Transverse colon (tissue), 4 donors: Measurements from ENCODE around the gene RNU6-7.

ENCODE experiments used
- EP300 ChIP-seq: sonication (generic); formaldehyde crosslinking; IDR thresholded peaks from one replicate; pipeline ENCODE4 v1.6.1; 2017; ENCODE audit warnings: antibody characterized with exemption, low read depth
- POLR2A ChIP-seq: fragments of 450-650 bp; IDR thresholded peaks from one replicate; pipeline ENCODE4 v1.6.1; 2016; ENCODE audit warnings: antibody characterized with exemption, mild to moderate bottlenecking, moderate library complexity
- POLR2AphosphoS5 ChIP-seq, 3 donors: sonication (generic); formaldehyde crosslinking; IDR thresholded peaks; one replicate each; pipeline ENCODE4 v1.6.1; 2016; ENCODE audit warnings: antibody characterized with exemption in 3 of 3
- TF ChIP-seq, protein P1 (sequence below), 5 experiments: fragments of 200-600 bp in 3 of 5; fragments of 450-650 bp in 2 of 5; sonication (generic) in 3 of 5; IDR thresholded peaks; 1 replicate in 2 of 5; 2 replicates in 3 of 5; pipeline ENCODE4 v1.5.1; 2016 to 2017; ENCODE audit warnings: antibody characterized with exemption in 5 of 5, inconsistent platforms in 3 of 5, mild to moderate bottlenecking in 2 of 5, moderate library complexity in 1 of 5

DNA sequence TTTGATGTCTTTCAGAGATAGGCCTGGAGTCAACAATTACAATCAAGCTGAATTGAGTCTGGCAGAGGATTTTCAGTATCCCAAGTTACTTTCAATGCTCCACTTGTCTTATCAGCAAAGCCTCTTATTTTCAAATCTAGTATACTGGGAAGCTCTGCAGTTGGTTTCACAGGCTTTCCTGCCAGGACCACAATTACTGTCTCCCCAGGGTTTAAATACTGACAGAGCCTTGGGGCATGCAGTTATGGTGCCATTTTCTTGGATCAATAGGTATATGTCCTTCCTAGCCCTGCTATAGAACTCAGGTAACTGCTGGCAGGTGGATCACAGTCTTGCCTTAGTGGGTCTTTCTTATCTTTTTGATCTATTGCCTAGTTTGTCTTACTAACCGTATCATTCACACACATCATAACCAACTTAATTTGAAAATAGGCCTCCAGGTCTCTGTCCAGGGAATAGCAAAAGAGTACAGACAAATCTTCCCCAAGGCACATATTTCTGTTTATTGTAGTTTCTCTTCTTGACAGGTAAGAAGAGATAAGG is 23.6 kb downstream of the RNU6-7 start:
- no peak for TF ChIP-seq POLR2A
- TF ChIP-seq, protein P1, sequence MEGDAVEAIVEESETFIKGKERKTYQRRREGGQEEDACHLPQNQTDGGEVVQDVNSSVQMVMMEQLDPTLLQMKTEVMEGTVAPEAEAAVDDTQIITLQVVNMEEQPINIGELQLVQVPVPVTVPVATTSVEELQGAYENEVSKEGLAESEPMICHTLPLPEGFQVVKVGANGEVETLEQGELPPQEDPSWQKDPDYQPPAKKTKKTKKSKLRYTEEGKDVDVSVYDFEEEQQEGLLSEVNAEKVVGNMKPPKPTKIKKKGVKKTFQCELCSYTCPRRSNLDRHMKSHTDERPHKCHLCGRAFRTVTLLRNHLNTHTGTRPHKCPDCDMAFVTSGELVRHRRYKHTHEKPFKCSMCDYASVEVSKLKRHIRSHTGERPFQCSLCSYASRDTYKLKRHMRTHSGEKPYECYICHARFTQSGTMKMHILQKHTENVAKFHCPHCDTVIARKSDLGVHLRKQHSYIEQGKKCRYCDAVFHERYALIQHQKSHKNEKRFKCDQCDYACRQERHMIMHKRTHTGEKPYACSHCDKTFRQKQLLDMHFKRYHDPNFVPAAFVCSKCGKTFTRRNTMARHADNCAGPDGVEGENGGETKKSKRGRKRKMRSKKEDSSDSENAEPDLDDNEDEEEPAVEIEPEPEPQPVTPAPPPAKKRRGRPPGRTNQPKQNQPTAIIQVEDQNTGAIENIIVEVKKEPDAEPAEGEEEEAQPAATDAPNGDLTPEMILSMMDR (IDR thresholded peaks at IDR 0.05), result no peak
- TF ChIP-seq EP300, result no peak
- TF ChIP-seq POLR2AphosphoS5 (IDR thresholded peaks at IDR 0.05), result no peak
